HG03565 (cell line): ENCODE data around the gene CSNK2B.

ENCODE experiments used
- ATAC-seq: cut with Tn5 transposase; IDR thresholded peaks from one replicate; pipeline ENCODE4 v1.9.1; 2021; ENCODE audit warnings: mild to moderate bottlenecking, moderate library complexity; ENCODE audit not compliant: unreplicated experiment

CSNK2B gene

DNA sequence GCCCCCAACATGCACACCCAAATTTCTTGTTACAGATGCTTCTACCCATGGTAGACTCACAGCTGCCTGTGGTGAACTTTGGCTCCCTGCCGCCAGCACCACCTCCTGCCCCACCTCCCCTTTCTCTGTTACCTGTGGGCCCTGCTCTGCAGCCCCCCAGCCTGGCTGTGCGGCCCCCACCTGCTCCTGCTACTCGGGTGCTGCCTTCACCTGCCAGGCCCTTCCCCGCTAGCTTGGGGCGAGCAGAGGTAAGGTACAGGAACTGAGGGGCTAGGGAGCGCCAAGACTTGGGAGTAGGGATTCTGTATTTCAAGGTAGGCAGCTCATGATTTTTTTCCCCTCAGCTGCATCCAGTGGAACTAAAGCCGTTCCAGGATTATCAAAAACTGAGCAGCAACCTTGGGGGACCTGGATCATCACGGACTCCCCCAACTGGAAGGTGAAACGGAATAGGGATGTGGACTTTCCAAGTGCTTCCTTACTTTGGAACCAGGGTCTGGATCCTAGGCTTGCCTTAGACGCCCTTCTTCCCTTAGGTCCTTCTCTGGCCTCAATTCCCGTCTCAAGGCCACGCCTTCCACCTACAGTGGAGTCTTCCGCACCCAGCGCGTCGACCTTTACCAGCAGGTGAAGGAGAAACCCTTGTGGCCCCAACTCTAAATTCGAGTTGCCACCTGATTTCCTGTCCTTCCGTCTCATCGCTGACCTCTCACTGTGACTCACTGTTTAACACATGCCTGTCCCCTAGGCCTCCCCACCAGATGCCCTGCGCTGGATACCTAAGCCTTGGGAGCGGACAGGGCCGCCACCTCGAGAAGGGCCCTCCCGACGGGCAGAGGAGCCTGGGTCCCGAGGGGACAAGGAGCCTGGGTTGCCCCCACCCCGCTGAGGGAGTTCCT is 28.9 kb upstream of the CSNK2B start:
- ATAC-seq = no peak

DNA sequence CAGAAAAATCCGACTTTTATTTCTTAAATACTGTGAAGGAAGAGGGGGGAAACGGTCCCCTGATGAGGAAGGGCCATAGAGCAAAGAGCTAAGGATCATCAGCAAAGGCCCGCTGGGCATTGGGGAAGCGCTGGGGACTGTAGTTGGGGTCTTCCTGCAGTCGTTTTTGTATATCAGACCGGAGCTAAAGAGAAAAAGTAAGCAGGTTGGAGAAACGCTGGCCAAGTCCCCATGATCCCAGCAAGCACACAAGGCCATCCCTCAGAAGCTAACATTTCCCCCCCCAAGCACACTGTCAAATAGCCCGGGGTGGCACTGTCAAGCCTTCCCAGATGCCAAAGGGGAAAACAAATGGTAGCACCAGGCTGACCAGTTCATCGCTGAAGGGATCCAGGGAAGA is 26.8 kb upstream of the CSNK2B start:
- no peak for ATAC-seq

DNA sequence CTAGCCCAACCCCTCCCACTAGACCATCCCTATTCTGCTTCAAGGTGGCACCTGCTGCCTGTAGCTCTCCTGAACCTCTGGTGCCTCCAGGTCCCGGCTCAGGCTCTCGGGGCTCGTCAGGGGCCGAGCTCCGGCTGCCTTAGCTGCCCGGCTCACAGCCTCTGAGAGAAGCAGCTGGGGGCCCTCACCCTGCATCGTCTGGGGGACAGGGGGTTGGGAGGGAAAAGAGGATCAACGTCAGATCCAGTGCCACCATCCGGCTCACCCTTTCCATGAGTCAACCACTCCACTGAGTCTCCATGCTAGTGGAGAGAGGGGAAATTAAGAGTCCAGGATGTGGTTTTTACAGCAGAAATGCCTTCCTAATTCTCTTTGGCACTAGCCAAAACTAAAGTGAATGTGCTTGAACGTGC is 26.4 kb upstream of the CSNK2B start:
- ATAC-seq = no peak

DNA sequence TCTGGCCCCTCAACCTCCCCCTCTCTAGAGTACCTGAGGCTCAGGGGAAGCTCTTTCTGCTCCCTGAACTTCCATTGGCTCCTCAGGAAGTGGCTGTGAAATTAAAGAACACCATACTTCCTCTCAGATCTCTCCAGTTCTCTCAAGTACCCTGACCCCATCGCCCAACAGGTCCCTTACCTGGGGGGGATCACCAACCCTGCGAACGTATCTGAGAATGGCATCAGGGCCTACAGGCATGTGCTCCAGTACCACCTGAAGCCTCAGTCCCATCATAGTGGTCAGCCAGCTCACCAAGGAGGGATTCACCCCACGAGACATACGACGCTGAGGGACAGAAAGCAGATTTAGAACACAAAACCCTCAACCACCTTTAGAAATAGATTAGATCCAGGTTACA is 25.3 kb upstream of the CSNK2B start:
- ATAC-seq = no peak

DNA sequence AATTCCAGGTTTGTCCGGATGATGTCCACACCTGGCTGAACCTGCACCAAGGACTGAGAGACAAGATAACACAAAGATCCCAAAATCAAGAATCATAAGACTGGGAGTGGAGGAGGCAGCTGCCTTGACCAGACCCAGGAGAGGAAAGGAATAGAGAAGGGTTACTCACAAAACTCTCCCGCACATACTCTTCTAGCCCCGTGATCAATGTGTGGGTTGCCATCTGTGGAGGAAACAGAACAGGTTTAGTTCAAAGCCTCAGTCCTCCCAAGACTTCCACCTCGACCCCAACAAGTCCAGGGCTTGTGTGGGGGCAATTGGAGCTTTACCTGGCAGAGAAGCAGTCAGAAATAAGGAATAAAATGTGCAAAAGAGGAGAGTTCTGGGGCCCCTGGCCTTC is 24.5 kb upstream of the CSNK2B start:
- ATAC-seq = no peak

DNA sequence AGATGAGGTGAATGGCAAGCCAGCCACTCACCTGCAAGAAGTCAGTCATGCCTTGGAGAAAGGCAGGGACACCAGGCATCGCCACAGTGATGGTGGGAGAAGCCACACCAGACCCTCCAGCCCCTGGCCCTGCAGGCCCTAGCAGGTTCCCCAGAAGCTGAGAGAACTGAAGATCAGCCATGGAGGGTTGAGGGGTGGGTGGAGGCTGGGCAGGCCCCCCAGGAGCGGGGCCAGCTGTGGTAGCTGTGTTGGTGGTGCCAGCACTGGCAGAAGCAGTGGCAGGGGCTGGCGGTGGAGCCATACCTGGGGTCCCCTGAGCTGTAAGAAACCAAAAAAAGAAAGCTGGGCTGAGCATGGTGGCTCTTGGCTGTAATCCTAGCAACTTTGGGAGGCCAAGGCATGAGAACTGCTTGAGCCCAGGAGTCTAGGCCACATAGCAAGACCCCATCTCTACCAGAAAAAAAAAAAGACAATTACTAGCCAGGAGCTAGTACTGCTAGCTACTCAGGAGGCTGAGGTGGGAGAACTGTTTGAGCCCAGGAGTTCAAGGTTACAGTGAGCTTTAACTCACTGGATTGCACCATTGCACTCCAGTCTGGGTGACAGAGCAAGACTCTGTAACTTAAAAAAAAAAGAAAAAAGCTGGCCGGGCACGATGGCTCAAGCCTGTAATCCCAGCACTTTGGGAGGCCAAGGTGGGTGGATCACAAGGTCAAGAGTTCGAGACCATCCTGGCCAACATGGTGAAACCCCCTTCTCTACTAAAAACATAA is 22.9 kb upstream of the CSNK2B start:
- ATAC-seq = no peak

DNA sequence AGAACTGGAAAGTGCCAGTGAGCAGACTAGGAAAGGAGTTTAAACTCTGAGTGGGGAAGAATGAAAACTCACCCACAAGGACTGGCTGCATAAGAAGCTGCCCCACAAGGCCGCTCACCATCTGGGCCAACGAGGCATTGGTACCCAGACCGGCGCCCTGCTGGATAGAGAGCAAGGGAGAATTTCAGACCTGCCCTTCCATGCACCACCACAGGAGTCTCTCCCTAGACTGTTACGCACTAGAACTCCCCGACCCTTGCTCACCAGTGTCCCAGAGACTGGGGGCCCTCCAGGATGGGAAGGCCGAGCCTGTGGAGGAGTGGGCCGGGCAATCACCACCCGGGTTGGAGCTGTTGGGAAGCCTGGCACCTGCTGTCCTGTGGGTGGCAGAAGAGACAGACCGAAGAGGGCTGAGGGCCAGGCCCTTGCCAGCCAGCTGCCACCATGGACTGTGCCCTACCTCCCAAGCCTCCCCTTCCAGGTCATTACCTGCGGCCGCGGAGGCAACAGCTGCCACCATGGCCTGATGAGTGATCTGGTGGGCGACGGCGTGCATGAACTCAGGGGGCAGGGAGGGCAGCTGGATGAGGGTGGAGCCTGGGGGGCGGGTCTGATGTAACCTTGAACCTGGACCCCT is 21.9 kb upstream of the CSNK2B start:
- ATAC-seq = no peak

DNA sequence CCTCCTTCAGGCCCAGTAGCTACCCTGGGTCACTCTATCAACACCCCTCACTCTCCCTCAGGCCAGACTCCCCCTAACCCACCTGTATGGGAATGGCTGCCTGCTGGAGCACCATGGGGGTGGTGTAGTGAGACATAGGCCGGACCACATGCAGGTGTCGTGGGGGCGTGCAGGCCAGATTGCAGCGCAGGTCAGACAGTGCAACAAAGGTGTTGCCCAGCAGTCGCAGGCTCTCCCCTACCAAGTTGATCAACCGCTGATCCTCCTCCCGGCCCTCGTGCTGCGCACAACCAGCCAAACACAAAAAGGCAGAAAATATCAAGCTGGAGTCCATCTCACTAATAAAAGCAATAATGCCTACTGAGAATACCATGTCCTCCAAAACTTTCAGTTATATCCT is 20.6 kb upstream of the CSNK2B start:
- ATAC-seq = no peak

DNA sequence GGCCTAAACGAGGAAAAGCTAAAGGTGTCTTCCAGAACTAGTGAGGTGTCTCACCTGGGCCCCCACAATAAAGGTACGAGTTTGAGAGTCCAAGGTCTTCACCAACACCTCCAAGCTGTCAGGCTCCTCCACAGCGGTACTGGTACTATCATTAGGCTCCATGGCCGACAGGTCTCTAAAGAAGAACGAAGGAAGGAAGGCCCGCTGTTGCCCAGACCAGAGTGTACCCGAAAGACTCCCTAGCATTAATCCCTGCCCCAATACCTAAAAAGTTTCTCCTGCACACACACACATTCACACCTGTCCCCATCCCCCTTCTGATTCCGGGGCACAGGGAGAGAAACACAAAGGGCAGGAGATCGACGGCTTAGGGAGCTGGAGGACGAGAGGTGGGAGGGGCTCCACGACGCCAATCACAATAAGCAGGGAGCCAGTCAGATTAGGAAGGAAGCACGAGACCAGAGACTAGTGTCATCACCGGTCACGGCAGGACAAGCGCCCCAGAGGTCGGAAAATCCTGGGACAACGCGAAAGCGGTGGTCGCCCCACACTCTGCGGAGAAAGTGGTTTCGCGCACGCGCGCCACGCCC is 14.2 kb upstream of the CSNK2B start:
- peak; percentile 20 for ATAC-seq

DNA sequence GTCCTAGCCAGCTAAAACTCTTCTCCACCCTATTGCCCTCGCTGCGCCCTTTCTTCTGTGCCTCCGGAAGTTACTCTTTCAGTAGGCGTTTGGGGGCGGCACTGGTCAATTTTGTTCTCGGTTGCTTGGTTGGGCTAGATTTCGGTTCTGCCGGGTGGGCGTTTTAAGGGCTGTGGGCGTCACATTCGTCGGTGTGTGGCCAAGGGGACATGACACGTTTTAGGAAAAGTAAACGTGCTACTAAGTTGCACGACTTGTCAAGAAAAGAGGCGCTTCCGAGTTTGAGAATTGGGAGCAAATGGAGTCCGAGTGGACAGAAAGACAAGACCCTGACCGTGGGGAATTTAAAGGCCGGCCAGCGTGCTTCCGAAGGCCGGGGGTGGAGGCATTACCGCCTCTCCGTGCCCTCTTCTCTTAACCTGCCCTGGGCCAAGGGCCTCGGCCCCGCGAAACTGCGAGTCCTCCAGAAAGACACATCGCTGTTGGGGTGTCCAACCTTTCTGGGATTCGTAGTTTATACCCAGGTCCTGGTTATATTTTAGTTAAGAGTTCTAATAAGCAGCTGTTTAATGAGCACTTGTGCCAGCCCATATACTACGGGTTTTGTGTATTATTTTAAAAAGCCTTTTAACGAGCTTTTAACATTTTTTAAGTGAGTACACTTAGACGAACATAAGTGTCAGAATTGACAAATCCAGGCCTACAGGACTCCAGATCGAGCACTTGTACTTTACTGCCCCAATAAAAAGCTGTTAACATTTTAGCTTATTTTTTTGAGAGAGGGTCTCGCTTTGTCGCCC is 12.8 kb upstream of the CSNK2B start:
- ATAC-seq = peak; percentile 45

DNA sequence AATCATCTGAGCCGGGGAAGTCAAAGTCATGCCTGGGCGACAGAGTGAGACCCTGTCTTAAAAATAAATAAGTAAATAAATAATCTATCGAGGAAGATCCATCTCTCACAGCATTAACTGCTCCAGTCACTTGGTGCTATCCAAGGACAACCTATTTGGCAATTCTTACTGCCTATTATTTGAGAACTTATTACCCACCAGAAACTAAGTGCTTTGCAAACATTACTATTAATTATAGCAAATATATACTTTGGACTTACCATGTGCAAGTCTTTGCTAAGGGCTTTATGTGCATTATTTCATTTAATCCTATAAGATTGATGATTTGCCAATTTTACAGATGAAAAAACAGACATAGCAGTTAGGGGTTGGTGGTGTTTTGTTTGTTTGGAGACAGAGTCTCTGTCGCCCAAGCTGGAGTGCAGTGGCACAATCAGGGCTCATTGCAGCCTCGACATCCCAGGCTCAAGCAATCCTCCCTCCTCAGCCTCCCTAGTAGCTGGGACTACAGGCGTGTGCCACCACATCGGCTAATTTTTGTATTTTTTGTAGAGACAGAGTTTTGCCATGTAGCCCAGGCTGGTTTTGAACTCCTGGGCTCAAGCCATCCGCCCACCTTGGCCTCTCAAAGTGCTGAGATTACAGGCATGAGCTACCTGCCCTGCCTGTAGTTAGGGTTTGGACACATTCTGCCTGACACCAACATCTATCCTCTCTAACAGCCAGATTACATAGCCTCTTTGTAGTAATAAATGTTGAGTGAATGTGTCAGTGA is 11.1 kb upstream of the CSNK2B start:
- ATAC-seq = no peak

DNA sequence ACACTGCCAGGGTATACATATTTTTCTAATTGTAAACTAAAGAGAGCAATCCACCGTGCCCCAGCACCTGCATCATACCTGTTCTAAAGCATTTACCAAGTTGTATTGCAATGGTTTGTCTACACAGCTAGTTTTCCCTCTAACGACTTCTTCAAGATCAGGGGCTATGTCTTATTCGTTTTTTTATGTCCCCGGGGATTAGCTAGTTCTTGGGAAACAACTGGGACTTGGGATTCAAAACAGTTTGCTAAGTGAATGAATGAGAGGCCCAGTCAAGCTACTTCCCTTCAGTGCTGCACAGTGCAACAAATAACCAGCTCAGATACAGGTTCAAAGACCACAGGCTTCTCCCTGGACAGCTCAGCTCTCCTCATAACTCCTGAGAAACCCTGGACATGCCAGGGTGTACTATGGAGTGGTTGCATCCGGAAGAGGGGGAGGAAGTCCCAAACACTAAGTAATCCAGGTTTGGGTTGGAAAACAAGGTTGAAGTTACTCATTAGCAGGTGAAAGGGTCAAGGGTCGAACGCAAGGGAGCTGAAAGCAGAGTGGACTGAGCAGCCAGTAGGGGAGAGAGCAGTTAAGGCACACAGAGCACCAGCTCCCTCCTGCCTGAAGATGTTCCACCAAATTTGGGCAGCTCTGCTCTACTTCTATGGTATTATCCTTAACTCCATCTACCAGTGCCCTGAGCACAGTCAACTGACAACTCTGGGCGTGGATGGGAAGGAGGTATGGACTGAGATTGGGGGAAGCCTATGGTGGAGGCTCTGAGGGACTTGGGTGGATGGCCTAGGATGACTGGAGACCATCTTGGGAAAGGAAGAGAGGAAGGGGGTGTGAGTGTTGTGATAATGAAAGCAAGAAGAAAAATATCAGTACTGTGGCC is 10.3 kb upstream of the CSNK2B start, which contains the start of gene APOM:
APOM (plus strand) TSS at position 546 of the 889 bp plus-strand sequence; CDS start at position 619, 73 bp downstream.
- ATAC-seq = no peak

DNA sequence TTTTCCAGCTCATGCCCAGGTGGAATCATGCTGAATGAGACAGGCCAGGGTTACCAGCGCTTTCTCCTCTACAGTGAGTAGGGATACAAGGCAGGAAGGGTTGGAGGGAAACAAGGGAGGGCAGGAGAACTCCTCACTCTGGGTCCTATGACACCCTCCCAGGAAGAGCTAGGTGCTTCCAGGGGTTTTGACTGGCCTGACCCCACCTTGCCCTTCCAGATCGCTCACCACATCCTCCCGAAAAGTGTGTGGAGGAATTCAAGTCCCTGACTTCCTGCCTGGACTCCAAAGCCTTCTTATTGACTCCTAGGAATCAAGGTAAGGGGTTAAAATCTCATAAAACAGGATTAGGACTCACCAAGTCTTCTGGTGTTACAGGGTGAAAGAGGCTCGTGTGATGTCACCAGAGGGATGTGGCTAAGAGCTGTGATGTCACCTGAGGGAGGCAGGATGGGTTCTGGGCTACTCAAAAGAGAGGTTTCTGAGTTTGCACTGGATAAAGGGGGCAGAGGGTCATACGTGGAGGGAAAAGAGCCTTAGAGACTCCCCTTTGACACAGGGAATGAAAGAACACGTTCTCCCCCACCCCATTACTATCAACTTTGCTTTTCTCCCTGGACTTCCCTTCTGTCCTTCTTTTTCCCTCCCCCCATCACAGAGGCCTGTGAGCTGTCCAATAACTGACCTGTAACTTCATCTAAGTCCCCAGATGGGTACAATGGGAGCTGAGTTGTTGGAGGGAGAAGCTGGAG is 8.3 kb upstream of the CSNK2B start:
- no peak for ATAC-seq

DNA sequence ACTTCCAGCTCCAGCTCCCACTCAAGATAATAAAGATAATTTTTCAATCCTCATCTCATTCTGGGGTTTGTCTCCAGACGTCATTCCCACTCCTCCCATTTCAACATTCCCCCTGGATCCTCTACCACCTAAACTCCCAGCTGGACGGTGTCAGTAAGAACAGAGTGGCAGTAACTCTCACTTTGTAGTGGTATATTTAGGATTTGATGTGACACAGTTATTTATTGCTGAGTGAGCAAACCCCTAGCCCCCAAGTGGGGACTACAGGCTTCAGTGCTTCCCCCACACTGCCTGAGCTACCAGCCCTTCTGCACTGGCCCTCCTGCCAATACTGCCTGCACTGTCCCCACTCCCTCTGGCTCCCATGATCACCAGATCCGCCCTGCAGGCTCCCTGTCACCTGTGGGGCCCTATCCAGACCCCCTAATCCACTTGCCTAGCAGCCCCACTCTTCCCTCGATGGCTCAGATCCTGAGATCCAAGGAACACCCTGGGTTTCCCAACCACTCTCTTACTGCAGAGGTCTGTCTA is 7.7 kb upstream of the CSNK2B start:
- no peak for ATAC-seq

DNA sequence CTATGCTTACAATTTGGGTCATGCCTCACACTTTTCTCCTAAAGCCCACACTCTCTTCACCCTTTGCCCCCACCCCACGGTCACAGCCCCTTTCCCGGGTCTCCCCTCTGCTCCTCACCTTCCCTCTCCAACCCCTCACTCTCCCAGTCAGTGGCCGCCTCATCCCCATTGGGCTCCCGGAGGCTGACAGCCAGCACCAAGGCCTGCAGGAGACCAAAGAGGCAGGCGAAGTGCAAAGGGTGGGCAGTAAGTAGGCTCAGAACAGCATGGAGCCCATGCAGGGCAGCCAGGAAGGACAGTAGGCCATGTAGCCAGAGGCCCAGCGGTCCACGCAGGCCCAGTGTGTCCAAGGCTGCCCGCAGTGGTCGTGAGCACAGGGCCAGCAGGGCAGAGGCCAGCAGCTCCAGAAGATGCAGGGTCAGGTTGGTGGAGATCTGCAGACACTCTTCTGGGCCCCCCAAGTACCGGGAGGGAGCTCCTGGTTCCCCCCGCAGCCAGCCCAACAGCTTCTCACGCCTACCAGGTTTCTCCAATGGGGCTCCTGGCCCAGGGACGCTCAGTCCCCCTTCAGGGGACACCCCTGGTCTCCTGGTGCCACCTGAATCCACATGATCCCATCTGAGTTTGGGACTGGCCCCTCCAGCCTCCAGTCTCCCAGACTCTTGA is 6.8 kb upstream of the CSNK2B start:
- ATAC-seq = no peak

DNA sequence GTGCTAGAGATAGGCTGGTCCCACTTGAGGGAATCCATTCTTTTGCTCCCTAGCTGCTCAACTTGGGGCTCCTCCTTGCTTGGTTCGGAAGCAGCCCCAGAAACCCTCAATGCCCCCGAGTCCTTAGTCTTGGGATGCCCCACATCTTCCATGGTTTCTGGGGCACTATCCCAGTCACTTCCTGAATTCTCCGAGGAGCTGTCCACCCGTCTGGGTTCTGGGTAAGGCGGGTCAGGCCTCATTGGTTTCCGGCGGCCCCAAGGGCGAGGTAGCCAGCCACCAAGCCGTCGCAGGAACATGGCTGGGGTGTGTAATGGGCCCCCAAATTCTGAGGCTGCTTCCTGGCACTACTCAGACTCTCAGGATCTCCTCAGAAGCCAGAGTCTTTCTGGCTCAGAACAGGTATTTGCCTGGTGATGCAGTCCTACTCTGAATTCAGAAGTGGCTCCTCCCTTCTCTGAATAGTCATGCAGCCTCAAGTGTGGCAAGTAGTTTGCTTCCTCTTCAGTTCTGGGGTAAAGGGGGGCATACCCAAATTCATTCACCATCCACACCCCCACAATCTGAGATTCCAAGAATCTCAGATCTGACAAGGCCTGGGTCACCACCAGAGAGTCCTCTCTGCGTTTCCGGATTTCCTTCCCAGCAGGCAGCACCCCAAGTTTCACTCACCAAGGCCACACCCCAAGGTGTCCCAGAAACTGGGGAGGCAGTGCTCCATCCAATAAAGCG is 6.1 kb upstream of the CSNK2B start:
- no peak for ATAC-seq
